PFSK-1 (cell line): Measurements from ENCODE around the gene NKPD1.

Experiments used
- FOXP2 ChIP-seq: optimal IDR thresholded peaks from 2 replicates; pipeline ENCODE3; 2011; ENCODE audit warnings: borderline replicate concordance, control low read depth, inconsistent platforms; ENCODE audit not compliant: insufficient read depth; ENCODE audit errors: extremely low read length, extremely low read depth
- POLR2AphosphoS5 ChIP-seq: IDR thresholded peaks from 2 replicates; pipeline ENCODE4 v1.6.1; 2012; ENCODE audit warnings: low read depth, mild to moderate bottlenecking, control low read depth, low read length, moderate library complexity
- SIN3A ChIP-seq: IDR thresholded peaks from 2 replicates; pipeline ENCODE4 v1.6.1; 2012; ENCODE audit warnings: mild to moderate bottlenecking, low read length, moderate library complexity, borderline replicate concordance; ENCODE audit not compliant: insufficient read depth
- TAF1 ChIP-seq: IDR thresholded peaks from 2 replicates; pipeline ENCODE4 v1.6.1; 2012; ENCODE audit warnings: low read length, control low read depth, borderline replicate concordance; ENCODE audit not compliant: insufficient read depth
- TF ChIP-seq, protein P1 (sequence below), 2 experiments: IDR thresholded peaks; 2 replicates each; pipeline versions ENCODE4 v1.6.1 to v1.8.0; 2011 to 2012; ENCODE audit warnings: low read depth in 2 of 2, low read length in 2 of 2, control low read depth in 1 of 2, inconsistent platforms in 1 of 2, mild to moderate bottlenecking in 1 of 2, moderate library complexity in 1 of 2; ENCODE audit not compliant: insufficient read depth in 1 of 2

Gene NKPD1

DNA sequence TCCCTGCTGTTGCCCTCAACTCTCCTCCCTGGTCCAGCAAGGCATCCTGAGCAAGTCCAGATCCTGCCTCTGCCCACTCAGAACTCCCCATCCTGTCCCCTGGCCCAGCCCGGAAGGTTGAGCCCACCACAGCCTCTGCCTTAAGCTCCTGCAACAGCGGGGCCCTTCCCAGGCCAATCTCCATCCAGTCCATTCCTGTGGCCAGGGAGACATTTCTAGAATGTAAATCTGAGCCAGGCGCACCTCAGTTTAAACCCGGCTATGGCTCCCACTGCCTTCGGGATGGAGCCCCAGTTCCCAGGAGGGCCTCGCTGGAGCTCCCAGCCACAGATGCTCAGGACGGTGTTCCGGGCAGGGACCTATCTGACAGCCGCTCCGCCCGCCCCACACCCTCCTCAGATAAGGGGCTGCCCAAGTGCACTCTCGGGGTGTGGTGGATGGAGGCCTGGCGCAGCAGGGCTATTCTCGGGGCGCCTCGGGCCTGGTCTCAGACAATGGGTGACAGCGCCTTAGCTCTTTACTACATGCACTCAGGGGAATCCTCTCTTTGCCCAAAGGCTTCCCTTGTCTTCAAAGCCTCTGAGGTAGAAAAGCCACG, 11.9 kb upstream of the NKPD1 start:
- TF ChIP-seq, protein P1, sequence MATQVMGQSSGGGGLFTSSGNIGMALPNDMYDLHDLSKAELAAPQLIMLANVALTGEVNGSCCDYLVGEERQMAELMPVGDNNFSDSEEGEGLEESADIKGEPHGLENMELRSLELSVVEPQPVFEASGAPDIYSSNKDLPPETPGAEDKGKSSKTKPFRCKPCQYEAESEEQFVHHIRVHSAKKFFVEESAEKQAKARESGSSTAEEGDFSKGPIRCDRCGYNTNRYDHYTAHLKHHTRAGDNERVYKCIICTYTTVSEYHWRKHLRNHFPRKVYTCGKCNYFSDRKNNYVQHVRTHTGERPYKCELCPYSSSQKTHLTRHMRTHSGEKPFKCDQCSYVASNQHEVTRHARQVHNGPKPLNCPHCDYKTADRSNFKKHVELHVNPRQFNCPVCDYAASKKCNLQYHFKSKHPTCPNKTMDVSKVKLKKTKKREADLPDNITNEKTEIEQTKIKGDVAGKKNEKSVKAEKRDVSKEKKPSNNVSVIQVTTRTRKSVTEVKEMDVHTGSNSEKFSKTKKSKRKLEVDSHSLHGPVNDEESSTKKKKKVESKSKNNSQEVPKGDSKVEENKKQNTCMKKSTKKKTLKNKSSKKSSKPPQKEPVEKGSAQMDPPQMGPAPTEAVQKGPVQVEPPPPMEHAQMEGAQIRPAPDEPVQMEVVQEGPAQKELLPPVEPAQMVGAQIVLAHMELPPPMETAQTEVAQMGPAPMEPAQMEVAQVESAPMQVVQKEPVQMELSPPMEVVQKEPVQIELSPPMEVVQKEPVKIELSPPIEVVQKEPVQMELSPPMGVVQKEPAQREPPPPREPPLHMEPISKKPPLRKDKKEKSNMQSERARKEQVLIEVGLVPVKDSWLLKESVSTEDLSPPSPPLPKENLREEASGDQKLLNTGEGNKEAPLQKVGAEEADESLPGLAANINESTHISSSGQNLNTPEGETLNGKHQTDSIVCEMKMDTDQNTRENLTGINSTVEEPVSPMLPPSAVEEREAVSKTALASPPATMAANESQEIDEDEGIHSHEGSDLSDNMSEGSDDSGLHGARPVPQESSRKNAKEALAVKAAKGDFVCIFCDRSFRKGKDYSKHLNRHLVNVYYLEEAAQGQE (IDR thresholded peaks at IDR 0.05; ENCODE audit: insufficient read depth in 1 of 2, low read depth in 2 of 2, low read length in 2 of 2) = no peak
- TF ChIP-seq SIN3A (no peak), POLR2AphosphoS5 (no peak), TAF1 (no peak), FOXP2 (no peak)

DNA sequence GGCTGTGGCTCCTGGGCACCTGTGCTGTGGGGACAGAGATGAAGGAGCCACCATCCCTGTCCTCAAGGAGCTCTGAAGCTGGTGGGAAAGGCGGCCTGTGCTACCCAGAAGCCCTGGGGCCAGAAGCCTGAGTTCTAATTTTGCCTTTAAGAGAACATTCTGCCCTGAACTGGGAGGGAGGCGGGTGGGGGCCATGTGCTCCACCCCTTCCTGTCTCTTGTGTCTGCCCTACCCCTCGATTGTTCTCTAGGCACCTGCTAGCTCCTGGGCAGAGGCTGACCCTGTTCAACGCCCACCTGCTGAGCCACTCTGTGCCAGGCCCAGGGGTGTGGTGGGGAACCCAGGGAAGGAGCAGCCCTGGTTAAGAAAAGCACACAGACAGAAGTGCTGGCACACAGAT, 11.4 kb upstream of the NKPD1 start:
- TF ChIP-seq SIN3A (no peak), FOXP2 (no peak), POLR2AphosphoS5 (no peak), TAF1 (no peak)
- TF ChIP-seq, protein P1 (IDR thresholded peaks at IDR 0.05; ENCODE audit: insufficient read depth in 1 of 2, low read depth in 2 of 2, low read length in 2 of 2) = no peak

DNA sequence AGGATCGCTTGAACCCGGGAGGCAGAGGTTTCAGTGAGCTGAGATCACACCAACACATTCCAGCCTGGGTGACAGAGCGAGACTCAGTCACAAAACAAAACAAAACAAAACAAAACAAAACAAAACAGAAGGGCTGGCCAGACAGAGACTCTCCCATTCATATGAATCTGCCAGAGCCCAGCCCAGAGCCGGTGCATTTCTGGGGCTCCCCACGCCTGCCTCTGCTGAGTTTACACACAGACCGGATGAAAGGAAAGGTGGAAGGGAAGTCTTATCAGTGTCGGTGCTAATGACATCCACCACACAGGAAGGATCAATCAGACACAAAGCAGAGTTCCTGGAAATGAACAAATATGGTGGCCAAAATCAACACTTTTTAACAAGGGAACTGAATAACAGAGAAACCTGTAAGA, 10.4 kb upstream of the NKPD1 start:
- TF ChIP-seq, protein P1 (IDR thresholded peaks at IDR 0.05; ENCODE audit: insufficient read depth in 1 of 2, low read depth in 2 of 2, low read length in 2 of 2) = peak in 1 of 2 experiments; percentile 68; a peak in 2 of 4 replicates
- peak; percentile 57; the same call in 1 of the 2 replicates for TF ChIP-seq SIN3A
- TF ChIP-seq POLR2AphosphoS5 = peak; percentile 36; the same call in 1 of the 2 replicates
- TF ChIP-seq FOXP2 = no peak
- TF ChIP-seq TAF1 = no peak

DNA sequence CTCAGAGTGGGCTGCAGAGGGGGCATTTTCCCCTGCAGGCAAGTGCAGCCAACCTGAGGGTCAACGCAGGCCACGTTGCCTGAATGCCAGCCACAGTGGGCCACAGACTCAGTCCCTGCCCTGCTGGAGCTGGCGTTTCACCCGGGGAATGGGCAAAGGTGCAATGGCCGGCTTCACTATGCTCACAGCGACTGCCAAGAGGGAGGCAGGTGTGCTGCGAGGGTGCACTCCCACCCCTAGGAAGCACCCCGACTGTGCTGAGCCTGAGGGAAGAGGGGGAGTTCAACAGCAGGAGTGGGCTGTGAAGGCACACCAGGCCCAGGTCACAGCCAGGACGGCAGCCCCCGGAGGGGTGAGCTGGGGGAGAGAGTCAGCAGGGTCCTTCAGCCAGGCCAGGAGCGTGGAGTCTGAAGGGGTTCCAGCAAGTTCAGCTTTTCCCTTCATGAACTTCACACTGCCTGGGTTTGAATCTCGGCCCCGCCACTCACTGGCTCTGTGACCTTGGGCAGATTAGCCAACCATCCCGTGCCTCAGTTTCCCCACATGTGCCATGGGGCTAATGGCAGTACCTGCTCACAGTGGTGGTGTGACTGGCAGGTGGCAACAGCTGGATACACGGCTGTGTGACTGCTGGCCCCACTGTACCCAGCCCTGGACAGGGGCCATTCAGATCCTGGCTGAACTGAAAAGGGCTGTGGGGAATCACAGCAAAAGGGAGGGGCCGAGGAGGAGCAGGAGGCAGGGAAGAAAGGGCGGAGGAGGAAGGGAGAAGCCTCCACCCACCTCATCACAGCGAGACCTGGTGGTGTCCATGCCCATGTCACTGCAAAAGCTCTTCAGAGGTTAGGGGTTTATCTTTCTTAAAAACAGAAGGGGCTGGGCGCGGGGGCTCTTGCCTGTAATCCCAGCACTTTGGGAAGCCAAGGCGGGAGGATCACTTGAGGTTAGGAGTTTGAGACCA, 9.6 kb upstream of the NKPD1 start:
- peak; percentile 48 for TF ChIP-seq FOXP2
- no peak for TF ChIP-seq TAF1
- TF ChIP-seq, protein P1 (IDR thresholded peaks at IDR 0.05; ENCODE audit: insufficient read depth in 1 of 2, low read depth in 2 of 2, low read length in 2 of 2) = no peak
- TF ChIP-seq SIN3A = no peak
- TF ChIP-seq POLR2AphosphoS5 = no peak
